HG03439 (cell line): ENCODE data around the gene ZMYND11.

Source experiments
- ATAC-seq: cut with Tn5 transposase; IDR thresholded peaks from one replicate; pipeline ENCODE4 v1.9.1; 2021; ENCODE audit warnings: mild to moderate bottlenecking, moderate library complexity; ENCODE audit not compliant: unreplicated experiment

ZMYND11 gene

GRCh38 chr10:135132-135600 is at the start of gene ZMYND11:
TSS of gene ZMYND11 (plus strand) at chr10:135455. CDS start at chr10:180013, 44,558 bp downstream.
- peak; percentile 50 for ATAC-seq

GRCh38 chr10:86031-86430 is 49.2 kb upstream of the ZMYND11 start:
- no peak for ATAC-seq

- ATAC-seq = no peak
Observed at GRCh38 chr10:87177-88080, 47.8 kb upstream of the ZMYND11 start.

GRCh38 chr10:88253-88652 is 47.0 kb upstream of the ZMYND11 start:
- ATAC-seq = no peak

GRCh38 chr10:89248-89647 is 46.0 kb upstream of the ZMYND11 start:
- ATAC-seq = no peak

- no peak for ATAC-seq
Observed at GRCh38 chr10:90161-90560, 45.1 kb upstream of the ZMYND11 start.

- no peak for ATAC-seq
Observed at GRCh38 chr10:91313-91712, 43.9 kb upstream of the ZMYND11 start.

- no peak for ATAC-seq
Observed at GRCh38 chr10:92153-92552, 43.1 kb upstream of the ZMYND11 start.

- ATAC-seq = no peak
Observed at GRCh38 chr10:92846-93245, 42.4 kb upstream of the ZMYND11 start.

GRCh38 chr10:94613-95012 is 40.6 kb upstream of the ZMYND11 start:
- no peak for ATAC-seq

GRCh38 chr10:95356-96115 is 39.7 kb upstream of the ZMYND11 start:
- no peak for ATAC-seq

- no peak for ATAC-seq
Observed at GRCh38 chr10:96466-96865, 38.8 kb upstream of the ZMYND11 start.

GRCh38 chr10:104416-104815 is 30.8 kb upstream of the ZMYND11 start:
- no peak for ATAC-seq

GRCh38 chr10:104862-105565 is 30.2 kb upstream of the ZMYND11 start:
- ATAC-seq = no peak

- no peak for ATAC-seq
Observed at GRCh38 chr10:105806-106205, 29.4 kb upstream of the ZMYND11 start.

GRCh38 chr10:106740-107139 is 28.5 kb upstream of the ZMYND11 start:
- no peak for ATAC-seq

- ATAC-seq = no peak
Observed at GRCh38 chr10:112246-112645, 23.0 kb upstream of the ZMYND11 start.

GRCh38 chr10:124874-125273 is 10.4 kb upstream of the ZMYND11 start:
- ATAC-seq = no peak

- ATAC-seq = no peak
Observed at GRCh38 chr10:127612-128432, 7.4 kb upstream of the ZMYND11 start.

- ATAC-seq = no peak
Observed at GRCh38 chr10:129810-130209, 5.4 kb upstream of the ZMYND11 start.
